Psoas muscle (tissue), 8 donors: Measurements from ENCODE around the gene CLIC5. TPM values are rescaled to one million over a fixed set of nuclear protein-coding genes. Genes with fewer than 3 reads are reported as not detected.

Experiments used
- ATAC-seq, 4 donors: fragments of 200-7000 bp; cut with Tn5 transposase; one replicate each; pipeline ENCODE4 v1.9.1; 2020; ENCODE audit warnings: moderate library complexity in 3 of 4, mild to moderate bottlenecking in 2 of 4
- DNase-seq, 2 donors: peaks; one replicate each; pipeline ENCODE4 v3.0.0-alpha.2; 2020
- H3K27ac ChIP-seq: fragments of 200-600 bp; one replicate; pipeline ENCODE4 v1.8.0; 2022
- H3K27me3 ChIP-seq, 3 donors: fragments of 200-600 bp in 1 of 3; one replicate each; pipeline versions ENCODE4 v1.6.1 to v1.8.0; 2013 to 2022; ENCODE audit warnings: low read length in 2 of 3, mild to moderate bottlenecking in 2 of 3, moderate library complexity in 1 of 3; ENCODE audit not compliant: insufficient read depth in 3 of 3
- H3K36me3 ChIP-seq, 2 donors: fragments of 200-600 bp in 1 of 2; one replicate each; pipeline versions ENCODE4 v1.6.1 to v1.8.0; 2013 to 2022; ENCODE audit warnings: low read depth in 1 of 2, mild to moderate bottlenecking in 1 of 2, moderate library complexity in 1 of 2; ENCODE audit not compliant: insufficient read depth in 1 of 2
- H3K4me1 ChIP-seq: fragments of 200-600 bp; one replicate; pipeline ENCODE4 v1.8.0; 2022
- H3K4me3 ChIP-seq: fragments of 200-600 bp; one replicate; pipeline ENCODE4 v1.8.0; 2022; ENCODE audit warnings: mild to moderate bottlenecking
- H3K9me3 ChIP-seq: fragments of 200-600 bp; one replicate; pipeline ENCODE4 v1.8.0; 2022
- CTCF ChIP-seq: fragments of 200-600 bp; IDR thresholded peaks from one replicate; pipeline ENCODE4 v1.8.0; 2022; ENCODE audit warnings: antibody characterized with exemption
- WGBS, 3 donors: extraction: QIAGEN DNeasy Blood & Tissue Kit; methylation state at CpG; one replicate each; pipeline versions ENCODE4 v1.1.6 to v1.1.7; 2013; 5-methylcytosine and 5-hydroxymethylcytosine counted together
- intact Hi-C, 2 donors: fragments of 100-400 bp; cut with DNase I; formaldehyde crosslinking; loops; one replicate each; pipeline versions ENCODE4 v1.11.0 to v1.14.2; 2022
- polyA plus RNA-seq, 3 donors: library from polyadenylated mRNA; stranded (reverse); fragments of 200-250 nt; gene quantifications; one replicate each; pipeline ENCODE4 v1.2.3, GENCODE V29; 2013
- total RNA-seq, 4 donors: library from RNA; stranded (reverse); fragmentation: NEBNext Ultra II Directional in 2 of 4; extraction: Animal tissue kit (Norgen Biotek cat#: 25700) in 2 of 4; gene quantifications; one replicate each; pipeline versions ENCODE4 v1.2.1 to v1.2.4, GENCODE V29; 2021 to 2023
- donor health status: healthy with polysubstance abuse.
- donor health status: DM: no; HTN: no; CAD: no; lungs with moderate emphysema.
- donor health status: Bipolar disorder and iron deficiency.
- donor health status: healthy.
- donor health status: DM: yes; HTN: yes; CAD: no.
- donor health status: DM: no; HTN: no; CAD: no.
- donor health status: DM: no; HTN: no; CAD: no.
- donor health status: DM: yes; HTN: yes; CAD: no.

The CLIC5 gene
- total and polyA plus RNA-seq, 7 donors, result 30.2 to 285 (median 166) TPM

GRCh38 chr6:45858691-45859090 lies 157.0 kb downstream of the CLIC5 start:
- 62 to 69% (median 64%) methylated on average over 3 of the region's 3 CpGs for whole genome bisulfite sequencing, 3 donors

GRCh38 chr6:45857827-45858226 lies 157.8 kb downstream of the CLIC5 start:
- DNase-seq, result no peak
- Histone ChIP-seq H3K27me3 (no peaks in the 10 kb centered on the region), H3K4me3 (no peak overlapping the region), H3K4me1 (peaks cover 5% of the 10 kb centered on the region), H3K9me3 (no peaks in the 10 kb centered on the region), H3K27ac (no peak overlapping the region), H3K36me3 (no peaks in the 10 kb centered on the region)
- WGBS, 3 donors, result 84 to 95% (median 93%) methylated on average over 2 of the region's 2 CpGs
- no peak for ATAC-seq
- TF ChIP-seq CTCF, result no peak
- intact Hi-C loops, result no loop called here

More at GRCh38 chr6:45858691-45859090, 157.0 kb downstream of the CLIC5 start:
- intact Hi-C loops, result no loop called here
- H3K4me1 ChIP-seq, result peaks cover 5% of the 10 kb centered on the region
- no peaks in the 10 kb centered on the region for H3K9me3 ChIP-seq
- H3K27ac ChIP-seq, result no peak overlapping the region
- H3K27me3 ChIP-seq, result no peaks in the 10 kb centered on the region
- ATAC-seq (no peak), DNase-seq (no peak)
- no peaks in the 10 kb centered on the region for H3K36me3 ChIP-seq
- no peak for TF ChIP-seq CTCF
- H3K4me3 ChIP-seq, result no peak overlapping the region

- intact Hi-C loops, result no loop called here
- Histone ChIP-seq H3K4me1 (peaks cover 5% of the 10 kb centered on the region), H3K4me3 (no peak overlapping the region), H3K27me3 (no peaks in the 10 kb centered on the region), H3K9me3 (no peaks in the 10 kb centered on the region), H3K27ac (no peak overlapping the region), H3K36me3 (no peaks in the 10 kb centered on the region)
- TF ChIP-seq CTCF, result no peak
- ATAC-seq, result peak in 2 of 4 donors; percentile 32 to 78
- 37 to 61% (median 41%) methylated on average over 3 of the region's 3 CpGs for WGBS, 3 donors
- no peak for DNase-seq
Observed at GRCh38 chr6:45855642-45856394, 159.8 kb downstream of the CLIC5 start.

GRCh38 chr6:45854149-45854742 lies 161.4 kb downstream of the CLIC5 start:
- DNase-seq (no peak), ATAC-seq (no peak)
- intact Hi-C loops, result no loop called here
- Histone ChIP-seq H3K36me3 (no peaks in the 10 kb centered on the region), H3K4me1 (peaks cover 5% of the 10 kb centered on the region), H3K27me3 (no peaks in the 10 kb centered on the region), H3K4me3 (no peak overlapping the region), H3K9me3 (no peaks in the 10 kb centered on the region), H3K27ac (no peak overlapping the region)
- TF ChIP-seq CTCF, result no peak
- WGBS, 3 donors, result 22 to 40% (median 32%) methylated on average over 10 of the region's 10 CpGs
